ENCODE measurements around the gene ATP2A2.
"Not testable (repeated sequence)": the region's sequence is repeated elsewhere in the genome, so short reads cannot be mapped to it uniquely, and the experiment has no call there.

The ATP2A2 gene

DNA sequence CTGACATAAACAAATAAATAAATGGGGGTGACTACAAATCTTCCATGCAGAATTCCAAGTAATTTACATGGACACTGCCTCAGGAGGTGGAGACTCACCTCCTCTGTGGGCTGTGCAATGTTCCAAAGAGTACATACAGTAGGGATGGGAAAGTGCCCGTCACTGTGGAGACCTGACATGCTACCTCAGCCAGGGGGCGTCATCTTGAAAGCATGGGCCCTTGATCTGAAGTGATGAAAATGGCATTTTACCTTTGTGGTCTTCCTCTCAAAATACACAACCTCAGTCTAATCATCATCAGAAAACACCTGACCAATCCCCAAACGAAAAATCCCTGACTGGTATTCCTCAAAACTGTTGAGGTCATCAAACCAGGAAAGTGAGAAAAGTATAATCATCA lies 74.0 kb downstream of the ATP2A2 start:
- no peak overlapping the region for H3K27ac Mint-ChIP-seq
- peaks cover 21% of the 10 kb centered on the region for H3K4me1 Mint-ChIP-seq
- peaks cover 1% of the 10 kb centered on the region for H3K36me3 Mint-ChIP-seq
- H3K27me3 Mint-ChIP-seq = no peaks in the 10 kb centered on the region
- no peaks in the 10 kb centered on the region for H3K9me3 Mint-ChIP-seq
- H3K4me3 Mint-ChIP-seq = no peak overlapping the region

DNA sequence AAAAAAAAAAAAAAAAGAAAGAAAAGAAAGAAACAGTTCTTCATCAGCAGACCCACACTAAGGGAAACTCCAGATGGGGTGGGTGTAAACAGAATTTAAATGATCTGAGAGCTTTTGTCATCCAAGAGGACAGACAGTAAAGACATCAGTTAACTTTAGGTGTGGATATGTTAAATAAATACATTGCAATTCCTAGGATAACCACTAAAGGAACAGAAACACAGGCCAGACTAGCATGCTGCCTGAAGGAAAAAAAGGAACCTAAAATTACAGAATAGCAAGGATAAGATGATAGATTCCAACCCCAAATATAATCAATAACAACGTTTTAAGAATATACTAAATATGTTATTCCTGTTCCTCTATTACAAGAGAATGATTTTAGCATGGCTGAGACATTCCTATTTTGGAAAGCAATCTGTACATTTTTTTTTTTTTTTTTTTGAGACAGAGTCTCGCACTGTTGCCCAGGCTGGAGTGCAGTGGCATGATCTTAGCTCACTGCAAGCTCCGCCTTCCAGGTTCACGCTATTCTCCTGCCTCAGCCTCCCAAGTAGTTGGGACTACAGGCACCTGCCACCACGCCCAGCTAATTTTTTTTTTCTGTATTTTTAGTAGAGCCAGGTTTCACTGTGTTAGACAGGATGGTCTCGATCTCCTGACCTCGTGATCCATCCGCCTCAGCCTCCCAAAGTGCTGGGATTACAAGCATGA lies 77.5 kb downstream of the ATP2A2 start:
- H3K36me3 Mint-ChIP-seq, H3K27me3 Mint-ChIP-seq, H3K9me3 Mint-ChIP-seq, H3K4me3 Mint-ChIP-seq, H3K27ac Mint-ChIP-seq: not testable (repeated sequence)
- H3K4me1 Mint-ChIP-seq = peaks cover 14% of the 10 kb centered on the region

DNA sequence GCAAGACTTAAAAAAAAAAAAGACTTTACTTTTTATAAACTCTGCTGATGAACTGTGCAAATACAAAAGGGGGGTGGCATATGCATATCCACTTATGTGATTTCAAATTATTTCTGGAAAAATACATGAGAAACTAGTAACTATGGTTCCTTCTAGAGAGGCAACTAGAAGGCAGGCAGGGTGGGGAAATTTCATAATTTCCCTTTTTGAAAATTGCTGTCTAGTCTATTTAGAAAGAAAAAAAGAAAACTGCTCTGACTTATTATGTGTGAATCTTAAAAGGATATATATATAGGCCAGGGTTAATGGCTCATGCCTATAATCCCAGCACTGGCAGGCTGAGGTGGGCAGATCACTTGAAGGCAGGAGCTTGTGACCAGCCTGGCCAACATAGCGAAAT lies 80.2 kb downstream of the ATP2A2 start:
- H3K27ac Mint-ChIP-seq = no peak overlapping the region
- no peaks in the 10 kb centered on the region for H3K36me3 Mint-ChIP-seq
- no peaks in the 10 kb centered on the region for H3K4me1 Mint-ChIP-seq
- no peaks in the 10 kb centered on the region for H3K9me3 Mint-ChIP-seq
- H3K4me3 Mint-ChIP-seq = no peak overlapping the region
- no peaks in the 10 kb centered on the region for H3K27me3 Mint-ChIP-seq

DNA sequence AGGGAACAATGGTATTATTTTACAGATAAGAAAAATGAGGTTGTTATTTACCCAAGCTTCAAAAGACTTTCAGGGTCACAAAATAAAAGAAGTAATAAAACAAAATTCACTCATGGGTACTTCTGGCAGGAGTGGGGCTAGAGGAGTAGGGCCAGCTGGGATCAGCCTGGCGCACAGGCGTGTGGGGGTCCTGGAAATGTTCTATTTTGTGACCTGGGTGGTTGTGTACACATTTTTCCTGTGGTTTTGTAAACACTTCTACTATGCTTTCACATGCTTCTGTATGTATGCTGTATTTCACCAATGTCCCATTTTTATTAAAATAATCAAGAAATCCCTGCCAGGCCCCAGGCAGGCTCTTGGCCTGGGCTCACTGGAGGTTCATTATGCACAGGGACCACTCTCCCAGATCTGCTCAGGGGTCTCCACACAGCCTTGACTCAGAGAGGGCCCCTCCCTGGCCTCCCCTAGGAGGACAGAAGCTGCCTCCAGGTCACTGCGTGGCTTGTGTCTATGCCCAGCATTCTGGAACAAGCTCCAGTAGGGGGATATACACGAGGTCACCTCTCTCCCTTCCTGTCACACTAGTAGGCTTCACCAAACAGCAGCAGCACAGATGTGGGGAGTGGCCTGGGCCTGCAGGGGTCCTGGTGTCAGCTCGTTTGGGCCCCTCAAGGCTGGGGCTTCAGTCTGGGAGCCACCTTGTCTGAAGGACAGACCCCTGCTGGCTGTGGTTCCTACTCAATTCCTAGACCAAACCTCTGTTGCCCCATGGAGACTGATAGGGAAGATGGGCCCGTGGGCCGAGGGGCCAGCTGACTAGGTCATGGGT lies 84.7 kb downstream of the ATP2A2 start:
- Mint-ChIP-seq H3K4me3 (no peak overlapping the region), H3K4me1 (no peaks in the 10 kb centered on the region), H3K9me3 (no peaks in the 10 kb centered on the region), H3K27ac (no peak overlapping the region), H3K27me3 (no peaks in the 10 kb centered on the region), H3K36me3 (no peaks in the 10 kb centered on the region)

DNA sequence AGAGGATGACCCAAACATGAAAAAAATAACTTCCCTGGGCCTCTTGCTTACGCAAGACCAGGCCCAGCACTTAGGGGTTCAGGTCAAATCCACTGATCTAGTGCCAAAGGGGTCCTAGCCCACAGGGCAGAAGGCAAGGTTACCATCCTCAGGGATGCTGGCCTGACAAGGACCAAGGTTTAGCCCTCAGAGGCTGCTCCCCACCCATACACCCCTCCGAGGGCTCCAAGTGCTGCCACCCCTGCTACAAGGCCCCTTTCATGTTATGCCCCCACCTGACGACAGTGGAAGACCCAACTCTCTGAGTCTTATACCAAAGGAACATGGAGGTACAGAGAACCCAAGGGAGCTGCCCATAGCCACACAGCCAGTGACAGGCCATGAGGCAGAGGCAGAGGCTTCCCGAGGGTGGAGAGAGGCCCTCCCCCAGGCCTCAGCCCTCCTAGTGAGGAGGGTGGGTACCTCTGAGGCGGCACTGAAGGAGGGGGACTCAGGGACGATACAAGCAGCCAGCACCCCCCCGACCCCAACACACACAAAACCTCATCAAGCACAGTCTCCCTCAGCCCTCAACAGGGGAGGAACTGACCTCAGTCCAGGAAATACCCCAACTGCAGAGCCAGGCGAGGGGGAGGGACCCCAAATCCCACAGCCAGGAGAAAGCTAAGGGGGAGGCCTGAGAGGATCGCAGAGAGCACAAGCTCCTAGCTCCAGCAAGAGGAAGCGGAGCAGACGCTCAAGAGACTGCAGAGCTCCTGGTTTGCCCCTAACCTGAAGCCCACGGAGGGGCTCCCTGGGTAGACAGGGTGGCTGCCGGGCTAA lies 85.5 kb downstream of the ATP2A2 start:
- no peak overlapping the region for H3K27ac Mint-ChIP-seq

DNA sequence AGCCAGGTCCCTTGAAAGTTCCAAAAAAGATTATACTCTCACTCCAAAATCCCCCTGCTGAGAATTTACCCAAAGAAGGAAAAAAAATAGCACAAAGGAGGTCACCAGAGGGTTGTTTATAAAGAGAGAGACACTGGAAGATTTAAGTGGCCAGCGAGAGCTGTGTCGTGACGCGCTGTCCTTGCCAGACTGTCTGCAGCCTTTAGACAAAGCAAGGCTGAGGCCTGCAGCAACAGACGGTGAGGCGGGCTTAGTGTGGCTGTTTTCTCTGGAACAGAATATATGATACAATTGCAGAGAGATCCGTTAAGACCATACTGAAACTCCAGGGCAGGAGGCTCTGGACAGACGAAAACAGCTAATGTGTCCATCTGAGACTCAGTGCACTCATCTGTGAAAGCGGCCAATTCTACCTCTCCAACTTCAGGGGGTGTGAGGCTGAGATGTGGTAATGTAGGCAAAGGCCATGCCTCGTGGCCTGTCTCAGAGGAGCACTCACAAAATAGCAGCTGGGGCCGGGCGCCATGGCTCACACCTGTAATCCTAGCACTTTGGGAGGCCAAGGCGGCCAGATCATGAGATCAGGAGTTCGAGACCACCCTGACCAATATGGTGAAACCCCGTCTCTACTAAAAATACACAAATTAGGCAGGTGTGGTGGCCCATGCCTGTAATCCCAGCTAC lies 86.3 kb downstream of the ATP2A2 start:
- Mint-ChIP-seq H3K27ac (no peak overlapping the region), H3K9me3 (no peaks in the 10 kb centered on the region), H3K27me3 (no peaks in the 10 kb centered on the region), H3K4me1 (no peaks in the 10 kb centered on the region), H3K36me3 (no peaks in the 10 kb centered on the region), H3K4me3 (no peak overlapping the region)

More for the DNA sequence above, 85.5 kb downstream of the ATP2A2 start:
- no peaks in the 10 kb centered on the region for H3K27me3 Mint-ChIP-seq
- no peaks in the 10 kb centered on the region for H3K4me1 Mint-ChIP-seq
- no peaks in the 10 kb centered on the region for H3K9me3 Mint-ChIP-seq
- no peak overlapping the region for H3K4me3 Mint-ChIP-seq
- no peaks in the 10 kb centered on the region for H3K36me3 Mint-ChIP-seq

DNA sequence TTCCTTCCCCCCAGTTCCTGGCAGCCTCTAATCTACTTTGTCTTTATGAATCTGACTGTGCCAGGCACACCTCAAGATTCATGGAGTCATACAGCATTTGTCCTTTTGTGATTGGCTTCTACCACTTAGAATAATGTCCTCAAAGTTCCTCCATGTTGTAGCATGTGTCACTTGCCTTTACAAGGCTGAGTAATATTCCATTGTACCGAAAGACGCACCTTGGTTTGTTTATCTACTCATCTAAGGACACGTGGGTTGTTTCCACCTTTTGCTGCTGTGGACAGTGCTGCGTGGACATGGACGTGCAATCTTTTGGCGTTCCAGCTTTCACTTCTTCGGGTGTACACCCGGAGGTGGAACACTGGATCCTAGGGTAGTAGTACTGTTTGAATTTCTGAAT lies 88.9 kb downstream of the ATP2A2 start:
- Mint-ChIP-seq H3K27me3 (no peaks in the 10 kb centered on the region), H3K4me1 (no peaks in the 10 kb centered on the region), H3K4me3 (no peak overlapping the region), H3K9me3 (no peaks in the 10 kb centered on the region), H3K36me3 (peaks cover under 1% of the 10 kb centered on the region), H3K27ac (no peak overlapping the region)

DNA sequence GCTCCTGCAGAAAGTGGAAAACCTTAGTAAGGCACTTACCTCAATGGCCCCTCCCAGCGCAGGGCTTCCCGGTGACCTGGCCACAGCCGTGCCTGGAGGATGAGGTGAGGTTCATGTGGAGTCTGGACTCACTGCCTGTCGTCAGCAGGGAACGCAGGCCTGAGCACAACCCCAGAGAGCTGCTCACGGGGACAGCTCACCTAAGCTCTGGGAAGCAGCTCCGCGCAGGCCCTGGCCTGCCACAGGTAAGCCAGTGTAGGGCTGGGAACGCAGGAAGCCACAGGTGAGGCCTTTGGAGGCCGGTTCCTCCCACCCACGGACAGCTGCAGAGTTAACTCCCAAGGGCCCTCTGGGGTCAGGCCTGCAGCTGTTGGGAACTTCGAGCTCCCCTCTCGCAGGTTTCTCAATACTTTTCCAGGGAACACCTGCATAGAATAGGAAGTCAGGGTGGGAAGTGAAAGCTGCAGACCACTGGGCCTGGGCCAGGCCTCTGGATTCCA lies 89.7 kb downstream of the ATP2A2 start:
- peaks cover 4% of the 10 kb centered on the region for H3K36me3 Mint-ChIP-seq
- no peaks in the 10 kb centered on the region for H3K9me3 Mint-ChIP-seq
- no peak overlapping the region for H3K4me3 Mint-ChIP-seq
- no peaks in the 10 kb centered on the region for H3K4me1 Mint-ChIP-seq
- H3K27me3 Mint-ChIP-seq = no peaks in the 10 kb centered on the region
- H3K27ac Mint-ChIP-seq = no peak overlapping the region

DNA sequence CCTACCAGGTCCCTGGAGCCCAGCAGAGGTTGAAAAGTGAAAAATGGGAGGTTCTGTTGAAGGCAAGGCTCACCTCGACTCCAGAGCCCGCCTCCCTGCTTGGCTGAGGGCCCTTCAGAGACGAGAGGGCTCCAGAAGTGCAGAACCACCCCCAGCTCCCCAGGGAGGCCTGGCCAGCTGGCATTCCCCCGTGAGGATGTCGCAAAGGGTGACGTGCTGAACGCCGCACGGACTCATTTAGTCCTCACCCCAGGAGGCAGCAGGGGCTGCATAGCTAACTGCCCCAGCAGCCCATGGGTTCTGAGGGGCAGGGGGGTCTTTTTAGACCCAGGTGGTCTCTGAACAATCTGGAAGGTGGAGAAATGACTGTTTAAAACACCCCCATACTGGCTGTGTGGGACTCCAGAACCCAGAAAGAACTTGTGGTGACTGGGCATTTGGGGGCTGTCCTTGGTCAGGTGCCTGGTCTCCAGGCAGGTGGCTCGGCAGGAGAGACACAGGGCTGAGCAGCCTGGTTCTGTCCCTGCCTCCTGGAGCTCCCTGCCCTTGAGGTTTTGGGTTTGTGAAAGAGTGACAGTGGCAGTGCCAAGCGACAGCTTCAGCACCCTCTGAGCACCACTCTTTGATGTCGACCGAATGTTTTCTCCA lies 90.5 kb downstream of the ATP2A2 start:
- peaks cover 4% of the 10 kb centered on the region for H3K36me3 Mint-ChIP-seq
- no peaks in the 10 kb centered on the region for H3K27me3 Mint-ChIP-seq
- no peak overlapping the region for H3K27ac Mint-ChIP-seq
- no peak overlapping the region for H3K4me3 Mint-ChIP-seq
- H3K4me1 Mint-ChIP-seq = no peaks in the 10 kb centered on the region
- H3K9me3 Mint-ChIP-seq = no peaks in the 10 kb centered on the region

DNA sequence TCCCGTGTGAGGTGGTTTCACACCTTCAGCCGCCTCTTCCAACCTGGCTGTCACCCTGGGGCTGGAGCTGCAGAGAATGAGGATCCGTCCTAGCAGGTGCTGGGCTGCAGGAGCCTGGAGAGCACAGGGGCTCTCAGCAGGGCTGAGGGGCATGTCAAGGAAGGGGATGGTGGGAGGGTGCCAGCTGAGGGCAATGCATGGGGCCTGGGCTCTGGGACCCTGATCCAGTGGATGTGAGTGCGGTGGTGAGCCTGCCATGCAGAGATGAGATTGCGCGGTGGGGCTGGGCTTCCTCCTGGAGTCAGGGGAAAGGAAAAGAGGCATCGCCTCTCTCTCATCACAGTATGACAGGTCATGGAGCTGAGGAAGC lies 91.0 kb downstream of the ATP2A2 start:
- Mint-ChIP-seq H3K27ac (no peak overlapping the region), H3K9me3 (no peaks in the 10 kb centered on the region), H3K4me3 (no peak overlapping the region)

DNA sequence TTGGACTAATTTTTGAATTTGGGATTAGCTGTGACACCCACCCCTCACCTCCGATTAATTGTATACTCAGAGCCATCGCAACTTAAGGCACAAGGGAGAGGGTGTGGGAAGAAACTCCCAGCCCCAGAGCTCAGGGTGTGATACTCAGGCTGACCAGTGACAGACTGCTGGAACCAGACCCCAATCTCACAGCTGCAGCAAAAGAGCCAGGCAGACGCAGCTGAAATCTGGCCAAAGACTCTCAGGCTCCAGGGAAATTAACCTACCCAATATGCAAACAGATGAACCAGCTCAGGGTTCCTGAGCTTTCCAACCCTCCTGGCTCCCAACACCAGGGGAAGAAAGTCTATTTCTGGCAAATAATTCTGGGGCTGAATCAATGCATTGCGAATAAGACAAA lies 92.0 kb downstream of the ATP2A2 start:
- Mint-ChIP-seq H3K9me3 (no peaks in the 10 kb centered on the region), H3K4me1 (no peaks in the 10 kb centered on the region), H3K36me3 (peaks cover 8% of the 10 kb centered on the region), H3K27me3 (no peaks in the 10 kb centered on the region), H3K27ac (no peak overlapping the region), H3K4me3 (no peak overlapping the region)

More for the DNA sequence above, 91.0 kb downstream of the ATP2A2 start:
- H3K4me1 Mint-ChIP-seq = no peaks in the 10 kb centered on the region
- no peaks in the 10 kb centered on the region for H3K27me3 Mint-ChIP-seq
- peaks cover 4% of the 10 kb centered on the region for H3K36me3 Mint-ChIP-seq

DNA sequence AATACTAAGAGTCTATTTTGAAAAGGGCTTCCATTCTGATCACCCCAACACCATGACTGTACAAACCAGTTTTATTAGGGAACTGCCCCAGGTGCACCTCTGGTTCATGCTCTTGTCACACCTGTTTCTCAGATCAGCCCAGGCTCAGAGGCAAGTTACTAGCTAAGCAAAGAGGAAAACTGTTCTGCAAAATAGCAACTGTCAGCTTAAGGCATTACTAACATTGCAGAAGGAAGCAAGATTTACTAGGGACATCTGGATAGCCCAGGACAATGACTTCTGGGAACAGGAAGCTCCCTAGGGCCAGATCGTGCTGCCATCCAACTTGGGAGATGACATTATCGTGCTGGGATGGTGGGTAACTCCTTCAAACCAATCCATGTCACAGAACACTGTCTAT lies 92.4 kb downstream of the ATP2A2 start:
- Mint-ChIP-seq H3K36me3 (peaks cover 8% of the 10 kb centered on the region), H3K27me3 (no peaks in the 10 kb centered on the region), H3K9me3 (no peaks in the 10 kb centered on the region), H3K4me3 (no peak overlapping the region), H3K4me1 (no peaks in the 10 kb centered on the region), H3K27ac (no peak overlapping the region)

DNA sequence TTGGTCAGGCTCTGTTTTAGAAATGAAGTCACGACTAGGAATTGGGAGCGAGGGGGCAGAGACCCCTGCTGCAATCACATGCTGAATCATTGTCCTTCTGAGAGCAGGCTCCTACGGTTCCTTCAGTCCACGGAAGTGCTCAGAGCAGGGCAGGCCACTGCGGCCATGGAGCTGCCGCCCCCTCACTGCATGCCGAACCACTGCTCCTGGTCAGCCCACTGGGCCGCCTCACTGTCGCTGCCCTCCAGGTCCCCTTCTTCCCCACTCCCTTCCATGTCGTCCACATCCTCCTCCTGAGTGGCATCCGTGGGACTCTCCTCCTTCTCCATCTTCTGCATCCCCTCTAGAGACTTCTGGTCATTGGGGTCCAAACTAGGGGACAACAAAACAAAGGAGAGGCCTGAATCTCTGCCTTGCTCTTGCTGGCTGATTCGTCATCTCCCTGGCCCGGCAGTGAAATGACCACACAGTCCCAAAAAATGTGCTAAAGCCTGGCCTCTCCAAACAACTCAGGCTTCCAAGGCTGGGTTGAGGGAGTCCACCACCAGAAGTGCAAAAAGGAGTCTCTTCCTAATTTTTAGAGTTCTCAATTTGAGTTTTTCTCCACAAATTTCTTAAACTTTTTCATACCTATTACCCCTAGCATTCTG lies 93.0 kb downstream of the ATP2A2 start:
- no peaks in the 10 kb centered on the region for H3K27me3 Mint-ChIP-seq
- H3K36me3 Mint-ChIP-seq = peaks cover 9% of the 10 kb centered on the region
- no peak overlapping the region for H3K27ac Mint-ChIP-seq
- no peaks in the 10 kb centered on the region for H3K9me3 Mint-ChIP-seq
- H3K4me1 Mint-ChIP-seq = no peaks in the 10 kb centered on the region
- no peak overlapping the region for H3K4me3 Mint-ChIP-seq

DNA sequence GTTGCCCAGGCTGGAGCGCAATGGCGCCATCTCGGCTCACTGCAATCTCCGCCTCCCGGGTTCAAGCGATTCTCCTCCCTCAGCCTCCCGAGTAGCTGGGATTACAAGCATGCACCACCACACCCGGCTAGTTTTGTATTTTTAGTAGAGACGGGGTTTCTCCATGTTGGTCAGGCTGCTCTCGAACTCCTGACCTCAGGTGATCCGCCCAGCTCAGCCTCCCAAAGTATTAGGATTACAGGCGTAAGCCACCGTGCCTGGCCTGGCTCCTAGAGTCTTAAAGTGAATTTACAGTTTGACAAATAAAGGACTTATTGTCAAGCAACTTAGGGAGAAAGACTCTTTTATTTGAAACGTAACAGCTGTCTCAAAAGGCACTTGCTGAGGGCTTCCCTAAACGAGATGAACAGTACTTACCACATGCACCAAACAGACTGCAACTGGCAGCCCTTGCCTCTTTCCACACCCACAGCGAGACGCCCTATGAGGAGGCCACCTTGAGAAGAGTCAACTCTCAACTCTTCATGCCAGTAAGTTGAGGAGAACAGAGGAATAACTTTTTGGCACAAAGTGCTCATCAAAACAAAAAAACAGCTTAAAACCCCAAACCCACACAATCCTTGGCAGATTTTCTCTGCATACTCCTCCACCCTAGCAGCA lies 97.2 kb downstream of the ATP2A2 start:
- not testable (repeated sequence) for H3K27me3 Mint-ChIP-seq, H3K4me1 Mint-ChIP-seq, H3K4me3 Mint-ChIP-seq, H3K9me3 Mint-ChIP-seq, H3K27ac Mint-ChIP-seq
- H3K36me3 Mint-ChIP-seq = peaks cover 19% of the 10 kb centered on the region
